Pons (tissue), 1 donor: Measurements from ENCODE around the gene SLC4A2.
"Not testable (repeated sequence)": the region's sequence is repeated elsewhere in the genome, so short reads cannot be mapped to it uniquely, and the experiment has no call there.

ENCODE experiments used
- DNase-seq: peaks from one replicate; pipeline ENCODE4 v3.0.0-alpha.2; 2016; ENCODE audit warnings: low spot score

SLC4A2 gene

GRCh38 chr7:151025924-151026671 lies 33.3 kb upstream of the SLC4A2 start:
- DNase-seq = no peak

DNA sequence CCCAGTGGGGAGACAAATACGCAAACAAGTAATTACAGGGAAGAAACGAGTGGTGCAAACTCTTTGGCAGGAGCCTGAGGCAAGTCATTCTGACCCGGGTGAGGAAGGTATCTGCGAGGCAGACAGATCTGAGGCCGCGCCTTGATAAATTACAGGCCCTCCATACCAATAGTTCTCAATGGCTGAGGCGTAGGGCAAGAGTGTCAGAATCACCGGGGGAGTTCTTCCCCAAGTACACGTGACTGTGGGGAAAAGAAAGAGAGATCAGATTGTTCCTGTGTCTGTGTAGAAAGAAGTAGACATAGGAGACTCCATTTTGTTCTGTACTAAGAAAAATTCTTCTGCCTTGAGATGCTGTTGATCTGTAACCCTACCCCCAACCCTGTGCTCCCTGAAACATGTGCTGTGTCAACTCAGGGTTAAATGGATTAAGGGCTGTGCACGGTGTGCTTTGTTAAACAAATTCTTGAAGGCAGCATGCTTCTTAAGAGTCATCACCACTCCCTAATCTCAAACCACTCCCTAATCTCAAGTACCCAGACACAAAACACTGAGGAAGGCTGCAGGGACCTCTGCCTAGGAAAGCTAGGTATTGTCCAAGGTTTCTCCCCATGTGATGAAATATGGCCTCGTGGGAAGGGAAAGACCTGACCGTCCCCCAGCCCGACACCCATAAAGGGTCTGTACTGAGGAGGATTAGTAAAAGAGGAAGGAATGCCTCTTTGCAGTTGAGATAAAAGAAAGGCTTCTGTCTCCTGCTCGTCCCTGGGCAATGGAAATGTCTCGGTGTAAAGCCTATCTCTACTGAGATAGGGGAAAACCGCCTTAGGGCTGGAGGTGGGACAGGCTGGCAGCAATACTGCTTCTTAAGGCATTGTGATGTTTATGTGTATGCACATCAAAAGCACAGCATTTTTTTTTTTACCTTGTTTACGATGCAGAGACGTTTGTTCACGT lies 32.3 kb upstream of the SLC4A2 start:
- DNase-seq = not testable (repeated sequence)

DNA sequence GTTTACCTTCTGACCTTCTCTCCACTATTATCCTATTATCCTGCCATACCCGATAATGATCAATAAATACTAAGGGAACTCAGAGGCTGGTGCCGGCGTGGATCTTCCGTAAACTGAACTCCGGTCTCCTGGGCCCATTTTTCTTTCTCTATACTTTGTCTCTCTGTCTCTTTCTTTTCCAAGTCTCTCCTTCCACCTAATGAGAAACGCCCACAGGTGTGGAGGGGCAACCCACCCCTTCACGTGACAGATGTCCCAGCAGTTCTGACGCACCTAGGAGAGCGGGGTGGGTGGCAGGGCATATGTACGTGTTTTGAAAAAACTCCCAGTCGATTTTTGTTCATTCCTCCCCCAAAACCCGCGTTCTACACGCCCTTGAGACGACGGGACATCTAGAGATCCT lies 31.7 kb upstream of the SLC4A2 start:
- not testable (repeated sequence) for DNase-seq

- peak; percentile 99 for DNase-seq
These were observed 31.1 kb upstream of the SLC4A2 start, which contains the start of gene ABCB8 for GRCh38 chr7:151028131-151028947. ABCB8 (plus strand) TSS chr7:151028450; CDS start chr7:151028516, 66 bp downstream.

DNA sequence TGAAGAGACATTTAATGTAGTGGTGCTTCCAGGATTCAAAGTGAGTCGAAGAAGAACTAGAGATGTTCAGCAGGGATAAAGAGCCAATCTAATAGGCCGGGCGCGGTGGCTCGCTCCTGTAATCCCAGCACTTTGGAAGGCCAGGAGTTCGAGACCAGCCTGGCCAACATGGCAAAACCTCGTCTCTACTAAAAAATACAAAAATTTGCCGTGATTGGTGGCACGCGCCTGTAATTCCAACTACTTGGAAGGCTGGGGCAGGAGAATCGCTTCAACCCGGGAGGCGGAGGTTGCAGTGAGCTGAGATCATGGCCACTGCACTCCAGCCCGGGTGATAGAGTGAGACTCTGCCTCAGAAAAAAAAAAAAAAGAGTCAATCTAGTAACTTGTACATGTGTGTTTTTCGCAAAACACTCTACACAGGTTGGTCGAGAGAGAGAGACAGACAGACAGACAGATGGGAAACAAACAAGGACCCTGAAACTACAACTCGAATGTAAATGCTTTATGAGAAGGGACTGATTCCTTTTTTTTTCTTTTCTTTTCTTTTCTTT lies 30.4 kb upstream of the SLC4A2 start:
- DNase-seq = no peak

DNA sequence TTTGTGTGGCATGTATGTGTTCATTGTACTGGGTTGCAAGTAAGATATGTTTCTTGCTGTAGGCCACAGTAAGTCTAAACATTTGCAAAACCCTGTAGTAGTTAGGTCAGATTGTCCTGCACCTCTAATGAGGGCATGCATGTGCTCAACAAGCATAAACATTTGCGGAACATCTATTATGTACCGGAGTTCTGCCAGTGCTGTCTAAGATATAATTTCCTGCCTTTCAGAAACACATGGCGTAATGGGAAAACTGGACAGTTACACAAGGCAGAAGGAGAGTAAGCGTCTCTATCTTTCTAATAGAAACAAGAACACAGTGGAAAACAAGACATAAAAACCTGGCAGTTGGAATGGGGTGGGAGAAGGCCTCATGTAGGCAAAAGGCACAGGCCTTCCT lies 28.4 kb upstream of the SLC4A2 start:
- DNase-seq = no peak

DNA sequence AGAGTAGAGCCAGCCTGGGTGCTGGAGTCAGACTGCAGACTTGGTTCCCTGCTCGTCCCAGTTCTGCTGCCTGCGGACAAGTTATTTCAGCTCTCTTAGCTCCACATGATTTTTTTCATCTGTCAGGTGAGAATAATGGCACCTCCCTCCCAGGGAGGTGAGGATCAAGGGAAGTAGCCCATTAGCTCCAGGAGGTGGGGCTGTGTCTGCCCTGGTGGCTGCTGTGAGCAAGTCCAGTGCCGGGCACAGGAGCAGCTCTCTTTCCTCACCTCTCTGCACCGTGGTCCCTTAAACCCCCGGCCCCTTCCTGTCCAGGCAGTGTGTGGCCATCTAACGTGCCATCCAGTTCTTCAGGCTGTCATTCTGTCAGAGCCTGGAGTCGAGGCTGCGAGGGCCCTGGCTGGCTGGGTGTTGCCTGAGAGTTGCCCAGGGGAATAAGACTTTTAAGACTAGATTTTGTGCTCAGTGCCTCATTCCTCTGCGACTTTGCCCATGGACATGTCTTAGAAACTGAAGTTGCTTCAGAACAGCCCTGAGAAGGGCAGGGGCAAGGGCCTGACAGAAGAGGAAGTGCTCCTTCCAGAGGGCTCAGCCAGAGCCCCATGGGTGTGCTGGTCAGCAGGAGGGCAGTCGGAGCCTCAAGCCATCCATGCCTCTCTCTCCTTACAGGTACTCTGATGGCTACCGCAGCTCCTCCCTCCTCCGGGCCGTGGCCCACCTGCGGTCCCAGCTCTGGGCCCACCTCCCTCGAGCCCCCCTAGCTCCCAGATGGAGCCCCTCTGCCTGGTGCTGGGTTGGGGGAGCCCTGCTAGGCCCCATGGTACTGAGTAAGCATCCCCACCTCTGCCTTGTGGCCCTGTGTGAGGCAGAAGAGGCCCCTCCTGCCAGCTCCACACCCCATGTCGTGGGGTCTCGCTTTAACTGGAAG lies 26.2 kb upstream of the SLC4A2 start:
- DNase-seq = no peak

GRCh38 chr7:151033864-151034249 lies 25.5 kb upstream of the SLC4A2 start:
- DNase-seq = no peak

GRCh38 chr7:151034312-151035025 lies 24.9 kb upstream of the SLC4A2 start:
- no peak for DNase-seq

GRCh38 chr7:151035026-151035717 lies 24.2 kb upstream of the SLC4A2 start:
- DNase-seq = no peak

GRCh38 chr7:151035902-151036301 lies 23.5 kb upstream of the SLC4A2 start:
- DNase-seq = no peak

DNA sequence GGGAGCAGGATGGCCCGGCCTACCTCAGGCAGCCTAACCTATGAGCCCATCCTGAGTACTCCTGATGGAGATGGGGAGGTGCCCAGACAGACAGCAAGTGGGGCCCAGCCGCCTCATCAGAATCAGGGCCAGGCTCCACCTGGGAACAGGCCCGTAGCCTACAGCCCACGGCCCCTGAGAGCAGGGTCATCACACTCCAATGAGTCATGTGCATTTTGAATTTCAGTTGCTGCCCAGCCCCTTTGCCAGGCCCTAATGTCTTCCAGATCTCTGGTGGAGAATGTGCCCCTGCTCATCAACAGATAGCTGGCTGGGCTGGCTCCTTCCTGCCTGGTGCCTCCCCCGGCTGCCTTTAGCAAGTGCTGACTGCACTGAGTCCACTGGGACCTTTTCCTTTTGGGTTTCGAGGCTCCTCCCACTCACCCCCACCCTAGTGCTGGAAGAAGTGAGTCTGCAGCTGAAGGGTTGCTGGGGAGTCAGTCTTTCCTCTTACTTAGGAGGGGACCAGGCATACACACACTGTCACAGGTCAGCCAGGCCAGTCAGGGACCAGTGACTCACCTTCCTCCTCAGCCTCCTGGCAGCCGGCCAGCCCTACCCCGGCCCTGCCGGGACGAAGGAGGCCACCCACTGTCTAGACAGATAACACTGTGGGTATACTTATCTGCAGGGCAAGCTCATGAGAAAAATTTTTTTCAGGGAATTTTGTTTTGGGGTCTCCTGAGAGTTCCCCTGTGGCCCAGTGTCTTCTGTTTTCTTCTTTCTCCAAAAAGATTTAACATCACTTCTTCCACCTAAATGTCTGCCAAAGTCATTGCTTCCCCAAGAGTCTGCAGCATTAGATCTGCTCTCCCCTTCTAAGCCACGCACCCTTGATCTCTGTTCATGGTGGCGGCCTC lies 20.2 kb upstream of the SLC4A2 start:
- no peak for DNase-seq

GRCh38 chr7:151039850-151040548 lies 19.4 kb upstream of the SLC4A2 start:
- DNase-seq = no peak

DNA sequence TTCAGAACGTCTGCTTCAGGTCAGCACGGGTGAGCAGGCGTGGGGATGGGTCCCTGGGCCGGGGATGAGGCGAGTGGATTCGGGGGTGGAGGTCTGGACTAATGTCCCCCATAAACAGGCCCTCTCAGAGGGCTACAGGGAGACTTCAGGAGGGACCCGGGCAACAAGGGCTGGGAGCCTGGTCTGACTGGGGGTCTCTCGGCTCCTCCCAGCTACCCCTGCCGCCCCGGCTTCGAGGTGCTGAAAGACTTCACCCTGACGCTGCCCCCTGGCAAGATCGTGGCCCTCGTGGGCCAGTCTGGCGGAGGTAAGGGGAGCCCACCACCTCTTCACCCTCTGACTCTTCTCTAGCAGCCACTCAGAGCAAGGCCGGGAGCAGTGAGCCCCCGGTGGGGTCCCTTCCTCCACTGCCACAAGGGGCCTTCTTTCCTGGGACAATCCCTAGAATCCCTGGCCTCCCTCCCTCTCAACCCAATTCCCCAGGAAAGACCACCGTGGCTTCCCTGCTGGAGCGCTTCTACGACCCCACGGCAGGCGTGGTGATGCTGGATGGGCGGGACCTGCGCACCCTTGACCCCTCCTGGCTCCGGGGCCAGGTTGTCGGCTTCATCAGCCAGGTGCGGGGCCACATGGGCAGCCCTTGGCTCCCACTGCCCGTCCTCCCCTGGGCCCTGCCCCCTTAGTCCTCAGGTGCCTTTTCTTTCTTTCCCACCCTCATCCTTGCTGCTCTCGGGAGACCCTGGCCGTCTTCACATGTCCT lies 18.6 kb upstream of the SLC4A2 start:
- no peak for DNase-seq

GRCh38 chr7:151043449-151043848 lies 15.9 kb upstream of the SLC4A2 start:
- not testable (repeated sequence) for DNase-seq

DNA sequence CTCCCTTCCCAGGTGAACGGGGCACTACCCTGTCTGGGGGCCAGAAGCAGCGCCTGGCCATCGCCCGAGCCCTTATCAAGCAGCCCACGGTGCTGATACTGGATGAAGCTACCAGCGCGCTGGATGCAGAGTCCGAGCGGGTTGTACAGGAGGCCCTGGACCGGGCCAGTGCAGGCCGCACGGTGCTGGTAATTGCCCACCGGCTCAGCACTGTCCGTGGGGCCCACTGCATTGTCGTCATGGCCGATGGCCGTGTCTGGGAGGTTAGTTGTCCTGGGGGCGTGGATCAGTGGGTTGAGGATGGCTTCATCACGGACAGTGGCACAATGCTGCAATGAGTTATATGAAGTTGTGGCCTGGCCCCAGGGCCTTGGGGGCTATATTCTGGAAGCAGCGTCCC lies 15.4 kb upstream of the SLC4A2 start:
- no peak for DNase-seq

DNA sequence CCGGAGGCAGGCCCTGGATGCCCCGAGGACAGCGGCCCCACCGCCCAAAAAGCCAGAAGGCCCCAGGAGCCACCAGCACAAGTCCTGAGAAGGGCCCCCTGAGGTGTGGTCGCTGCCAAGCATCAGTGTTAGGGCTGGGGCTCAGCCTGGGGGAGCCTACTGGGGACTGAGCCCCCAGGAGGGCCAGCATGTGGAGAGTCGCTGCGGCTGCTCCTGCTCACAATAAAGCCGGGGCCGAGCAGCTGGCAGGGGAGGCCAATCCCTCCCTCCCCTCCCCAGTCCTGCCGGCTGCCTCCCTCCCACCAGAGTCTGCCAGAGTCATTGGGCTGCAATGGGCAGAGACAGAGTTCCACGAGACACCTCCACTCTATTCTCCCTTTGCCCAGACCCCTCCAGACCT lies 14.1 kb upstream of the SLC4A2 start:
- no peak for DNase-seq
